Keratinocyte (primary cell): Measurements from ENCODE around the gene NRM. TPM values are rescaled to one million over a fixed set of nuclear protein-coding genes. Genes with fewer than 3 reads are reported as not detected.

Experiments used
- DNase-seq: peaks from one replicate; pipeline ENCODE4 v3.0.0-alpha.2; 2011; ENCODE audit warnings: low read depth, missing footprints, low spot score
- FAIRE-seq: peaks from 2 replicates; lab custom pipeline; 2011; peaks lifted over from hg19 to GRCh38; lab: Jason Lieb, UNC
- H2AFZ ChIP-seq: 2 replicates; pipeline ENCODE4 v1.6.0; 2012; ENCODE audit warnings: low read length, control low read depth, inconsistent platforms; ENCODE audit not compliant: control insufficient read depth
- H3K27ac ChIP-seq: 2 replicates; pipeline ENCODE4 v1.5.1; 2011; ENCODE audit warnings: low read length; ENCODE audit not compliant: control insufficient read depth, insufficient read depth
- H3K27me3 ChIP-seq: 3 replicates; pipeline ENCODE4 v1.6.0; 2011; ENCODE audit warnings: low read length; ENCODE audit not compliant: control insufficient read depth, insufficient read depth; ENCODE audit errors: extremely low read depth
- H3K36me3 ChIP-seq, 2 experiments: 2 replicates in 1 of 2; 3 replicates in 1 of 2; pipeline ENCODE4 v1.5.1; 2011; ENCODE audit warnings: low read length in 2 of 2, mild to moderate bottlenecking in 1 of 2; ENCODE audit not compliant: control insufficient read depth in 2 of 2, insufficient read depth in 2 of 2; ENCODE audit errors: extremely low read depth in 1 of 2
- H3K4me1 ChIP-seq: 3 replicates; pipeline ENCODE4 v1.5.1; 2011; ENCODE audit warnings: low read length; ENCODE audit not compliant: control insufficient read depth, insufficient read depth; ENCODE audit errors: extremely low read depth
- H3K4me2 ChIP-seq: 3 replicates; pipeline ENCODE4 v1.6.0; 2011; ENCODE audit warnings: low read depth, low read length; ENCODE audit not compliant: control insufficient read depth, insufficient read depth; ENCODE audit errors: extremely low read depth
- H3K4me3 ChIP-seq, 3 experiments: fragments of 200-600 bp in 1 of 3; sonication (generic) in 1 of 3; 2 replicates in 2 of 3; 3 replicates in 1 of 3; pipeline ENCODE4 v1.5.1; 2011 to 2016; ENCODE audit warnings: low read length in 3 of 3, mild to moderate bottlenecking in 3 of 3, control low read depth in 2 of 3, inconsistent platforms in 1 of 3, low read depth in 1 of 3, mixed read lengths in 1 of 3, mixed run types in 1 of 3, moderate library complexity in 1 of 3; ENCODE audit not compliant: control insufficient read depth in 2 of 3, insufficient read depth in 2 of 3; ENCODE audit errors: extremely low read depth in 1 of 3
- H3K79me2 ChIP-seq: 2 replicates; pipeline ENCODE4 v1.6.0; 2012; ENCODE audit warnings: low read length; ENCODE audit not compliant: control insufficient read depth, insufficient read depth
- H3K9ac ChIP-seq: 3 replicates; pipeline ENCODE4 v1.6.0; 2011; ENCODE audit warnings: low read length; ENCODE audit not compliant: control insufficient read depth, insufficient read depth; ENCODE audit errors: extremely low read depth
- H3K9me1 ChIP-seq: 3 replicates; pipeline ENCODE4 v1.6.0; 2011; ENCODE audit warnings: low read length; ENCODE audit not compliant: control insufficient read depth, insufficient read depth; ENCODE audit errors: extremely low read depth
- H3K9me3 ChIP-seq: 2 replicates; pipeline ENCODE4 v1.5.1; 2012; ENCODE audit warnings: low read depth, low read length; ENCODE audit not compliant: control insufficient read depth
- H4K20me1 ChIP-seq: 3 replicates; pipeline ENCODE4 v1.6.0; 2011; ENCODE audit warnings: low read length; ENCODE audit not compliant: control insufficient read depth, insufficient read depth; ENCODE audit errors: extremely low read depth
- EZH2 ChIP-seq: IDR thresholded peaks from one replicate; pipeline ENCODE4 v1.6.1; 2012; ENCODE audit warnings: inconsistent platforms, mild to moderate bottlenecking, low read length, moderate library complexity
- dilution Hi-C: fragments of 300-500 bp; cut with MboI; formaldehyde crosslinking; loops from one replicate; pipeline ENCODE4 v1.7.0; 2020; ENCODE audit warnings: low sequenced_read_pairs; ENCODE audit not compliant: extremely low pct_ligation_motif_present
- polyA plus RNA-seq, 5 experiments: library from polyadenylated mRNA; depleted of rRNA in 3 of 5; stranded (reverse) in 3 of 5; stranded (forward) in 1 of 5; unstranded in 1 of 5; fragments of >200 nt; gene quantifications; 1 replicate in 1 of 5; 2 replicates in 3 of 5; 3 replicates in 1 of 5; pipeline versions ENCODE4 v1.2.1 to v1.2.3, GENCODE V29; 2011 to 2012; ENCODE audit warnings: missing spikeins in 2 of 5, low read depth in 1 of 5, low replicate concordance in 1 of 5
- TF ChIP-seq, protein P1 (sequence below), 3 experiments: IDR thresholded peaks in 1 of 3; conservative IDR thresholded peaks in 1 of 3; optimal IDR thresholded peaks in 1 of 3; 2 replicates in 2 of 3; 3 replicates in 1 of 3; pipeline versions ENCODE3 to v1.5.1; 2011; ENCODE audit warnings: low read length in 3 of 3, mild to moderate bottlenecking in 3 of 3, moderate library complexity in 2 of 3, control low read depth in 1 of 3, inconsistent platforms in 1 of 3; ENCODE audit not compliant: insufficient read depth in 2 of 3; ENCODE audit errors: extremely low read depth in 1 of 3

NRM gene
- polyA plus RNA-seq, 1 donor (not counting 4 experiments of a cell fraction or from before 2014, with no cell fraction given): 7.0 TPM

DNA sequence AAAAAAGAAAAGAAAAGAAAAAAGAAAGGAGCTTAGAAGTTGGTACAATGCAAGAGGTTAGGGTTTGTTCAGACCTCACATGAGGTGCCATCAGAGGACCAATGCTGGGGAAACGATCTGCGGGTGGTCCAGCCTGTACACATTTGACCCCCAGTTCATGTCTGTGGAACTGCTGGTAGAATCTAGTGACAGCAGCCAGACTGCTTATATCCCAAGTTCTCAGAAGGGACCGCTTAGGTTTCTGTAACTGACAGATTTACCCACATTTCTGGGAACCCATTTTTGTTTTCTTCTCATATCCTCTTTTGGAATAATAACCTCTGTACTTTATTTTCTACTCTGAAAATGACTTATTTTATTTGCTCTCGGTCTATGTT lies 9.0 kb downstream of the NRM start:
- no peaks in the 10 kb centered on the region for H3K27me3 ChIP-seq
- FAIRE-seq: no peak
- H3K4me1 ChIP-seq: peaks cover 29% of the 10 kb centered on the region

DNA sequence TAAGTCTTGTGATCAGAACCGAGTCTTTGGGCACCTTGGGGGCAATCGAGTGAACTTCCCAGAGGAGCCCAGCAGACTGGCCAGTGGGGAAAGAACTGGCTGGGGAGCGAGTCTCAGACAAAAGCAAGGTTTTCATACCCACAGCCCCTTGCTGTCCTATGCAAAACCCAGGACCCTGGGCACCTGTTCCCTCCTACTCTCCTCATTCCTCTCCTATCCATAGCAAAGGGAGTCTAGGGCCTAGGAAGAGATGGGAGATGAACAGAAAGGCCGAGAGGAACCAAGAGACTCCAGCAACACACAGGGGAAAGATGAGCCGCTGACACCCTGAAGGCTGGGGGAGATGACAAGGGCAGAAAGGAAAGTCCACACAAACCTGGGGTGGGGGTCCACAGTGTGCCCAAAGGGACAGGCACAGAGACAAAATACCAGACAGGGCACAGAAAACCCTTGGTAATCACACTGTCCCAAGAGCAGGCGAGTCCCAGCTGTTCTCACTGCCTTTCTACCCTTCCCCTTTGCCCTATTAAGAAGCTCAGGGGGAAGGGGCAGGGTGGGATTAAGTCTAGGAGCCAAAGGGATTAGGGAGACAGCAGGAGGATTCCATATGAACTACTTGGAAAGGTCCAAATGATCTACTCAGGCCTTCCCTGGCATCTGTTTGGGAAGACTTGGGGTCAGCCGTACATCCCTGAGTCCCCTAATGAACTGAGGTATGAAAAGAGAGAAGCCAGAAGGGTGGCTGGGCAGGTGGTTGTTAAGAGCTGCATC lies 10.8 kb downstream of the NRM start:
- Histone ChIP-seq H3K9ac (peak overlapping the region; percentile 5), H3K27ac (peak overlapping the region; percentile 3), H3K4me1 (peaks cover 29% of the 10 kb centered on the region), H3K79me2 (peaks cover 66% of the 10 kb centered on the region), H3K36me3 (peaks cover 26 to 57% of the 10 kb centered on the region in 2 experiments), H3K4me3 (peak overlapping the region; percentile 7 to 61 (median 49)), H3K27me3 (no peaks in the 10 kb centered on the region), H3K4me2 (peak overlapping the region; percentile 82), H2AFZ (no peak overlapping the region), H3K9me3 (no peaks in the 10 kb centered on the region), H4K20me1 (peaks cover 32% of the 10 kb centered on the region), H3K9me1 (no peaks in the 10 kb centered on the region)
- DNase-seq (no peak), FAIRE-seq (no peak)
- TF ChIP-seq, protein P1, sequence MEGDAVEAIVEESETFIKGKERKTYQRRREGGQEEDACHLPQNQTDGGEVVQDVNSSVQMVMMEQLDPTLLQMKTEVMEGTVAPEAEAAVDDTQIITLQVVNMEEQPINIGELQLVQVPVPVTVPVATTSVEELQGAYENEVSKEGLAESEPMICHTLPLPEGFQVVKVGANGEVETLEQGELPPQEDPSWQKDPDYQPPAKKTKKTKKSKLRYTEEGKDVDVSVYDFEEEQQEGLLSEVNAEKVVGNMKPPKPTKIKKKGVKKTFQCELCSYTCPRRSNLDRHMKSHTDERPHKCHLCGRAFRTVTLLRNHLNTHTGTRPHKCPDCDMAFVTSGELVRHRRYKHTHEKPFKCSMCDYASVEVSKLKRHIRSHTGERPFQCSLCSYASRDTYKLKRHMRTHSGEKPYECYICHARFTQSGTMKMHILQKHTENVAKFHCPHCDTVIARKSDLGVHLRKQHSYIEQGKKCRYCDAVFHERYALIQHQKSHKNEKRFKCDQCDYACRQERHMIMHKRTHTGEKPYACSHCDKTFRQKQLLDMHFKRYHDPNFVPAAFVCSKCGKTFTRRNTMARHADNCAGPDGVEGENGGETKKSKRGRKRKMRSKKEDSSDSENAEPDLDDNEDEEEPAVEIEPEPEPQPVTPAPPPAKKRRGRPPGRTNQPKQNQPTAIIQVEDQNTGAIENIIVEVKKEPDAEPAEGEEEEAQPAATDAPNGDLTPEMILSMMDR (optimal IDR thresholded peaks at IDR 0.05 in 1 of 3, IDR thresholded peaks at IDR 0.05 in 1 of 3, conservative IDR thresholded peaks at IDR 0.05 in 1 of 3; ENCODE audit: extremely low read depth in 1 of 3, insufficient read depth in 2 of 3, low read length in 3 of 3): no peak
- TF ChIP-seq EZH2: no peak
- dilution Hi-C loops: no loop called here

More for the DNA sequence above, 9.0 kb downstream of the NRM start:
- Histone ChIP-seq H3K9me1 (no peaks in the 10 kb centered on the region), H3K9me3 (no peaks in the 10 kb centered on the region), H4K20me1 (peaks cover 32% of the 10 kb centered on the region), H3K9ac (peak overlapping the region; percentile 97), H3K4me3 (peak overlapping the region; percentile 68 to 94 (median 82)), H3K27ac (peak overlapping the region; percentile 94), H3K79me2 (peaks cover 82% of the 10 kb centered on the region), H3K4me2 (peak overlapping the region; percentile 100), H2AFZ (no peak overlapping the region), H3K36me3 (peaks cover 21 to 50% of the 10 kb centered on the region in 2 experiments)
- DNase-seq: no peak
- dilution Hi-C loops: no loop called here
- no peak for TF ChIP-seq EZH2
- TF ChIP-seq, protein P1 (optimal IDR thresholded peaks at IDR 0.05 in 1 of 3, IDR thresholded peaks at IDR 0.05 in 1 of 3, conservative IDR thresholded peaks at IDR 0.05 in 1 of 3; ENCODE audit: extremely low read depth in 1 of 3, insufficient read depth in 2 of 3, low read length in 3 of 3): no peak
